Effector memory CD4-positive, alpha-beta T cell (primary cell): ENCODE results near the gene BACH2.

Experiments
- DNase-seq, 3 donors: peaks; one replicate each; pipeline ENCODE4 v3.0.0-alpha.2; 2020
- H3K27ac ChIP-seq: 2 replicates; pipeline ENCODE4 v1.7.0; 2013; ENCODE audit warnings: mild to moderate bottlenecking, low read length, moderate library complexity; ENCODE audit not compliant: insufficient read depth, poor library complexity, severe bottlenecking
- H3K27me3 ChIP-seq: replicated peaks from 2 replicates; pipeline ENCODE4 v1.7.0; 2013; ENCODE audit warnings: mild to moderate bottlenecking, low read length; ENCODE audit not compliant: insufficient read depth, control insufficient read depth, poor library complexity, severe bottlenecking
- H3K36me3 ChIP-seq: 2 replicates; pipeline ENCODE4 v1.7.0; 2013; ENCODE audit warnings: mild to moderate bottlenecking, low read length, moderate library complexity; ENCODE audit not compliant: control insufficient read depth, insufficient read depth
- H3K4me1 ChIP-seq: 2 replicates; pipeline ENCODE4 v1.7.0; 2013; ENCODE audit warnings: low read length, mild to moderate bottlenecking; ENCODE audit not compliant: control insufficient read depth, insufficient read depth, poor library complexity, severe bottlenecking
- H3K4me3 ChIP-seq: 2 replicates; pipeline ENCODE4 v1.7.0; 2013; ENCODE audit warnings: low read length, low read depth, mild to moderate bottlenecking; ENCODE audit not compliant: insufficient read depth, poor library complexity, severe bottlenecking
- H3K9me3 ChIP-seq: 2 replicates; pipeline ENCODE4 v1.7.0; 2013; ENCODE audit warnings: mild to moderate bottlenecking, low read length, moderate library complexity; ENCODE audit not compliant: control insufficient read depth

Gene BACH2

DNA sequence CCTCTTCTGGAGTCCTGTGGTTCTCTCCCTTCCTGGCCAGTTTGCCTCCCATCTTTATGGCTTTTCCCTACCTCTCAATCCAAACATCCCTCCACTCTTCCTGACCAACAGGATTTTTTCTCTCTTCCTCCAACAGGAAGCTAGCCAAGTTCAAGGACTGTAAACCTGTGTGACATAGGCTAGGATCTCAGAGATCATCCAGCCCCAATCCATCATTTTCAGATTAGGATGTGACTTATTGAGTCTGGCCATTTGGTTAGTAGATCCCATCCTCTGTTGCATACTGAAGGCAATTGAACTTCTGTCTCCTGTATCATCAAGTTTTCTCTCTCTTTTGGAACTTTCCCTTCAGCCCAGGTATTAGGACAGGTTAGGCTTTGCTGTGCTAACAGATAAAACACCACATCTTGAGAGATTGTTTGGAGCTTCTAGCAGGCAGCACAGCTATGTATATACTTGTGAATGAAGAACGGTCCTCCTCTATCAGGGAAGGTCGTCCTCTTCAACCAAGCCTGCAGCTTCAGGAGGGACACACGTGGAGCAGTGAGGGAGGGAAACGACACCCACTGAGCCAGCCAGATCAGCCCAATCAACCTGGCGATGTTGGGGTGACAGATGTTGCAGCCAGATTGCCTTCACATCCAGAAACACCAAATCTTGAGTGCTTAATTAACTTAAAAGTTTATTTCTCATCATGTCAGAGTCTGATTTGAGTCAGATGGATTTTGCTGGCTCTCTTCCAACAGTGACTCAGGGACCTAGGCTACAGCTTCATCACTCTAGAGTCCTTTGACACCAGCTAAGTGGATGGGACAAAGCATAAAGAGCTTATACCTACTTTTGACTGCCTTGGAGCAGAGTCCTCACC is 295.5 kb downstream of the BACH2 start:
- no peaks in the 10 kb centered on the region for H3K9me3 ChIP-seq
- no peak for DNase-seq
- H3K36me3 ChIP-seq = peaks cover 8% of the 10 kb centered on the region
- no peak overlapping the region for H3K4me3 ChIP-seq
- H3K27ac ChIP-seq = no peak overlapping the region
- no peaks in the 10 kb centered on the region for H3K4me1 ChIP-seq
- H3K27me3 ChIP-seq = no peaks in the 10 kb centered on the region

DNA sequence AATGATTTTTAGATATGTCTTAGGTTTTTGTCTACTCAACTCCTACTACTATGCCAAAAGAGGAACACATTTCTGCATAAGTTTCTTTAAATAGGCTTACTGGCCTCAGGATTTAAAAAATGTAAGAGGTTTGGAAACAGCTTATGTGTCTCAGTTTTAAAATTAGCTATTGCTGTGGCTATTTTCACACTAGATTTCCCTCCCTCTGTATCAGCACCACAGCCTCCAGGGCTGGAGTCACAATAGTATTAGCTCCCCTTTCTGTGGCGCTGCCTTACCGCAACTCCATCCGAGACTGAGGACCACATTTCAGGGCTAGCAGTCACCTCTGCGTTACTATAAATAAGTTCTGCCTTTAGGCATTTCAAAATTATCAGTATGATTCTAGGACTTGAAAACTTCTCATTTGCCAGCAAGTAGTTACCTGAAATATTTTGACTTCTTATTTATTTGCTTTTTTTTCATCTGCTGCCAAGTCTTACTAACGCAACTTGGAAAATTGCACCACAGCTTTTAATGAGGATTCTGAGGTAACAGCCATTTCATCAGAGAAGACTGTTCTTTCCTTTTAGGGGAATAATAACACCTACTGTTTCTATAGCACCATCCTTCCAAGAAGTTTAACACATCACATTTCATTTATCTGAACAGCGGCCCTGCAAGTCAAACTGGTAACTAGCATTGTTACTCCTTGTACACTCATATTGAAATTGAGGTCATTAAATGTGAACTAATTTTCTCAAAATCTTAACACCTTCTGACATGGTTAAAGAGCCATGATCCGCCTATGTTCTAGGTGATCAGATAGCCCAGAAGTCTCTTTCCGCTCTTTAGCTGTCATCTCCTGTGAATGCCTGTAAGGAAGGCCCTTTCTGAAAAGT is 296.5 kb downstream of the BACH2 start:
- Histone ChIP-seq H3K27me3 (no peaks in the 10 kb centered on the region), H3K27ac (no peak overlapping the region), H3K9me3 (no peaks in the 10 kb centered on the region), H3K4me3 (no peak overlapping the region), H3K4me1 (no peaks in the 10 kb centered on the region), H3K36me3 (peaks cover 3% of the 10 kb centered on the region)
- DNase-seq = no peak

DNA sequence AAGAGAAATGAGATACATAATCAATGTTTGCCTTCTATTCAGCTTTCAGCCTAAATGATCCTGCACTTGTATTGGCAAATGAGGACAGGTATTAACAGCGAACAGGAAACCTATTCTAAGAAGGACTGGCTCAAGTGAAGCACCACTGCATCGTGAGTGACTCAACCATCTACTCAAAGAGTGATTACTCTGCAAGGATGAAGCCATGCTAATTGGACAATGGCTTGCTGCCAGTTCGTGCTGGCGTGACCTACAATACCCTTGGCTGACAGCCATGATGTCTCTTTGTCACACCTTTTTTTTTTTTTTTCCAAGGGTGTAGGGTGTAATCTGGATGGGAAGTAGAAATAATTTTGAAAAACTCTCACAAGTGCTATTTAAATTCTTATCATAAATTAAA is 297.5 kb downstream of the BACH2 start:
- H3K9me3 ChIP-seq = no peaks in the 10 kb centered on the region
- H3K27me3 ChIP-seq = no peaks in the 10 kb centered on the region
- H3K4me3 ChIP-seq = no peak overlapping the region
- DNase-seq = no peak
- no peaks in the 10 kb centered on the region for H3K4me1 ChIP-seq
- H3K36me3 ChIP-seq = peaks cover 3% of the 10 kb centered on the region
- H3K27ac ChIP-seq = no peak overlapping the region

DNA sequence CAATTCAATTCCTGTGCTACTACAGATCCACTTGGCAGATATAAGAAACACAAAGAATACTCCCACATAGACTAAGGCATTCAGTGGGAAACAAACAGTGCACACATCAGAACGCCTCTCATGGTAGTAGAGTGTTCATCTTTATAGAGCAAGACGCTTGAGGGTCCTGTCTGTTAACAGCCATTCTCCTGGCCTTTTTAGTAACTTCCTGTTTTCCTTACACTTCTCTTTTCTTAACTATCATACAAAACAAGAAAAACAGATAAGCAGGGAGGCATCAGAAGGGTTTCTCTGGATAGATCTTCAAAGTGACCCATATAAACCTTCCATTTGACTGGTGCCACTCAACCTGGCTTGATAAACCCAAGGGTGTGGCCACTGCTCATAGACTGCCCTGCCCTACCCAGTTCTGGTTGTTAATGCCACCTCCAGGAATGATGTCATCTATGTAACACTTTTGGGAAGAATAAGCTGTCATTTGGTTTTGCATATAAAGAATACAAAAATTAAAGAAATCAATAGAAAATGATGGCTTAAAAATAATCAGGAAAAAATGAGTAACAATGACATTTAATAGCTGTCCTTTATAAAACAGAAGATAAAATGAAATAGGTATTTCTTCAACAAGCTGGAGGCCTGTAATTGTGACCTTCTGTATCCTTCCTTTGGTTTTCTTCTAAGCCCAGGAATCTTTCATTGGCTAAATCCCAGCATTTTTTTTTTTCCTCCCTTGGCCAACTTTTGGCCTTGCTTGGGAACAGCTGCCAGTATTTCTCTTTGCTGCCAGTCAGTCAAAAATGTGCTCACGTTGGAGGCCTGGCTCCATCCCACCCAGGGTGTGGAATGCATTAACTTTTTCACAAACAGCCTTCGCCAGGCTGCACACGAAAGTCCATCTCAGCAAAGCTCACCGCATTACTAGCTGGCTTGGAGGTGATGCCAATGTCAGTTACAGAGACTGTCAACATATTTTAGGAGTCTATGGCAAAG is 298.9 kb downstream of the BACH2 start:
- H3K36me3 ChIP-seq = peaks cover 3% of the 10 kb centered on the region
- H3K27ac ChIP-seq = no peak overlapping the region
- H3K4me1 ChIP-seq = no peaks in the 10 kb centered on the region
- H3K9me3 ChIP-seq = no peaks in the 10 kb centered on the region
- no peak overlapping the region for H3K4me3 ChIP-seq
- no peak for DNase-seq
- H3K27me3 ChIP-seq = no peaks in the 10 kb centered on the region

DNA sequence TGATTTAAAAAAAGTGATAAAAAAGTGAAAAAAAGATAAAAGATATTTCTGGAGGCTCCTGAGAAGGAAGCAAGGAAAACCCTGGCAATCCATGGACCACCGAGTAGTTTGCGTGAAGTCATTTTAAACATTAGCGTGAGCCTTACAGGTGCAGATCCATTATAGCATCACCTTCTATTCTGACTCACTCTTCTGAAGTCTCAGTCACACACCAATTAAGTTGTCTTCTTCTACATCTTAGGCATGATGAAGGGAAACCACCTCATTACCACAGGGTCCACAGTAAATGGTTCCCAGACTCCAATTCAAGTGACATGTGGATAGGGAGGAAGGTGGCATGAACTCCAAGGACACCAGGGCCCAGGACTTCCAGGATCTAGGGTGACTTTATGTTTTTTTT is 303.2 kb downstream of the BACH2 start:
- no peak overlapping the region for H3K27ac ChIP-seq
- DNase-seq = no peak
- no peaks in the 10 kb centered on the region for H3K36me3 ChIP-seq
- no peaks in the 10 kb centered on the region for H3K27me3 ChIP-seq
- H3K4me3 ChIP-seq = no peak overlapping the region
- H3K4me1 ChIP-seq = no peaks in the 10 kb centered on the region
- no peaks in the 10 kb centered on the region for H3K9me3 ChIP-seq

DNA sequence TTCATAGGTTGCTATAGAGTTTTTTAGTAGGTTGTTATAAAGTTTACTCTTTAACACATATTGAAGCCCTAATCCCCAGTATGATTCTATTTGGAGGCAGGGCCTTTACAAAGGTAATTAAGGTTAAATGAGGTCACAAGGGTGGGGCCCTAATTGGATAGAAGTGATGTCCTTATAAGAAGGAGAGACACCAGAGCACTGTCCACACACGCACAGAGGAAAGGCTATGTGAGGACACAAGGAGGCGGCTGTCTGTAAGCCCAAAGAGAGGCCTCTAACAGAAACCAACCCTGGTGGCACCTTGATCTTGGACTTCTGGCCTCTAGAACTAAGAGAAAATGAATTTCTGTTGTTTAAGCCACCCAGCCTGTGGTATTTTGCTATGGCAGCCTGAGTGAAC is 303.8 kb downstream of the BACH2 start:
- H3K27me3 ChIP-seq = no peaks in the 10 kb centered on the region
- no peak overlapping the region for H3K27ac ChIP-seq
- no peak for DNase-seq
- H3K4me3 ChIP-seq = no peak overlapping the region
- H3K4me1 ChIP-seq = no peaks in the 10 kb centered on the region
- H3K36me3 ChIP-seq = no peaks in the 10 kb centered on the region
- H3K9me3 ChIP-seq = no peaks in the 10 kb centered on the region

DNA sequence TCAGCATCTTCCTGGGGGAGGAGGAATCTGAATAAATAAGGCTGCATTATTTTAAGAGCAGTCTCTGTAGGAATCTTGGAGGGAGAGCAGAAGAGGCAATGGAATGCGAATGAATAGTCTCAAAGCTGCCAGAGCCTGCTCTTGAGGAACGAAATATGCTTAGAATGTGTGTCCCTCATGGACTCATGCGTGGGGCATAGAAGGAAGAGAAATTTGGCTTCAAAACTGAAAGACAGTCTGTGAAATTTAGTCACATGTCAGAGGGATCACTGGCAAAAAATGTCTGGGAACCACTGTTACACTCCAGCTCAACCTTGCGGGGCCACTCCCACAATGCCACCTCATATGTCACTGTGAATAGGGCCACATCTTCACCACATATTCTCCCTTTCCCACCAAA is 306.9 kb downstream of the BACH2 start:
- DNase-seq = no peak

DNA sequence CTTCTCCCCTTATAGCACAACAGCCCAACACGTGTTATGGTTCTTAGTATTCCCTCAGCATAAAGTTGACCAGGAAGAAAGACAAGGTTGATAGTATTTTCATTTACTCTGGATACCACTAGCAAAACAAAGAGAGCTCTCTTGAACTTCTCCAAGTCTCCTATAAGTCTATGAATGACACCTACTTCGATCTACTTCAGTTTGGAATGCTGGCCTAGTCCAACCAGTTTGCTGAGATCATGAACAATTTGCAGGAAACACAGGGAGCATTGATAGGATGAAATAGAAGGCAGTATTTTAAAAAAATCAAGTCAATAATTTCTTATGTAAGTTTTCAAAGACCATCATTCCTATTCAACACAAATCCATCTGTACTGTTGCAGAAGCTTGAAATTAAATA is 308.8 kb downstream of the BACH2 start:
- Histone ChIP-seq H3K4me1 (no peaks in the 10 kb centered on the region), H3K27ac (no peak overlapping the region), H3K36me3 (no peaks in the 10 kb centered on the region), H3K4me3 (no peak overlapping the region), H3K27me3 (no peaks in the 10 kb centered on the region), H3K9me3 (no peaks in the 10 kb centered on the region)
- DNase-seq = no peak

More for the DNA sequence above, 306.9 kb downstream of the BACH2 start:
- no peaks in the 10 kb centered on the region for H3K9me3 ChIP-seq
- H3K36me3 ChIP-seq = no peaks in the 10 kb centered on the region
- H3K27ac ChIP-seq = no peak overlapping the region
- no peaks in the 10 kb centered on the region for H3K27me3 ChIP-seq
- no peak overlapping the region for H3K4me3 ChIP-seq
- H3K4me1 ChIP-seq = no peaks in the 10 kb centered on the region

DNA sequence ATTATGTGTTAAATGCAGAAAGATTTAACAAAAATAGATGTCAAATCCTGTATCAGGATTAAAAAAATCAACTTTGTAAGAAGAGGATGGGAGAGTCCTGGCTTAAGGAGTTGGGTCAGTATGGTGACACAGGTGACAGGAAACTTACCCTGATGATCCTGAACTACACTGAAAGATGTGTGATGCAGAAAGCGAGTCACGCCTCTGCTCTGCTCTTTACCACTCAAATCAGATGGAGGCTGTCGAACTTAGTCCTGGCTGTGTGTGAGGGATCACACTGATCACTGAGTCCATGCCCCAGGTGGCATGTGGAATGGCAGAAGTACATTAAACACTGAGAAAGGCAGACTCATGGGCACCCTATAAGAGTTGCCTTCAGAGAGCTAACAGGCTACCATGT is 309.5 kb downstream of the BACH2 start:
- Histone ChIP-seq H3K9me3 (no peaks in the 10 kb centered on the region), H3K36me3 (no peaks in the 10 kb centered on the region), H3K4me3 (no peak overlapping the region), H3K4me1 (no peaks in the 10 kb centered on the region), H3K27ac (no peak overlapping the region), H3K27me3 (no peaks in the 10 kb centered on the region)
- no peak for DNase-seq
